IPS DF 4.7 (cell line): ENCODE measurements around the gene CATSPERB.
"Not testable (repeated sequence)": the region's sequence is repeated elsewhere in the genome, so short reads cannot be mapped to it uniquely, and the experiment has no call there.

Experiments
- DNase-seq: peaks from one replicate; pipeline ENCODE4 v3.0.0-alpha.2; 2013; ENCODE audit warnings: low spot score; ENCODE audit errors: extremely low read depth

Gene CATSPERB

GRCh38 chr14:91677687-91678086 lies 54.2 kb downstream of the CATSPERB start:
- not testable (repeated sequence) for DNase-seq

DNA sequence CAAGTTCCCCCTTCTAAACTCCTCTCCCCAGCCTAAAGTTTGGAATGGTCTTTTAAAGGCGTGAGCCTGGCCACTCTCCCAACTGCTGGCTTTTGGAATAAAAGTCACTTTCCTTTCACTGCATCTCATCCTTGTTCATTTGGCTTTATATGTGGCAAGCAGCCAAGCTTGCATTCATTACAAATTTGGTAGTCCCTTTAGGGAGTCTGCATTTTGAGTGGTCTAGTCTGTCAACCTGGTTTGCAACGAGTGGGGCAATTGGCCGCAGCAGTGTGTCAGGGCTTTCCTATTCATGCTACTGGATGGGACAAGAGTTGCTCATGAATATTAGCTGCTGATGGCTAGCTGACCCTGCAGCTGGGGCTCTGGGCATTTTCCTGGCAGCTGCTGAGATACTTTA lies 57.0 kb downstream of the CATSPERB start:
- DNase-seq: no peak

- DNase-seq: no peak
These were observed 62.0 kb downstream of the CATSPERB start for GRCh38 chr14:91669867-91670266.

DNA sequence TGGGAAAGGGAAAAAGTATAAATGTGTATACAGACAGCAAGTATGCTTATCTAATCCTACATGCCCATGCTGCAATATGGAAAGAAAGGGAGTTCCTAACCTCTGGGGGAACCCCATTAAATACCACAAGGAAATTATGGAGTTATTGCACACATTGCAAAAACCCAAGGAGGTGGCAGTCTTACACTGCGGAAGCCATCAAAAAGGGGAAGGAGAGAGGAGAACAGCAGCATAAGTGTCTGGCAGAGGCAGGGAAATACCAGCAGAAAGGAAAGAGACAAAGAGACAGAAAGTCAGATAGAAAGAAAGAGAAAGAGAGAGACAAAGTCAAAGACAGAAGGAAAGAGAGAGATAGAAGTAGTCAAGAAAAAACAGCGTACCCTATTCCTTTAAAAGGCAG lies 64.8 kb downstream of the CATSPERB start:
- DNase-seq: not testable (repeated sequence)

DNA sequence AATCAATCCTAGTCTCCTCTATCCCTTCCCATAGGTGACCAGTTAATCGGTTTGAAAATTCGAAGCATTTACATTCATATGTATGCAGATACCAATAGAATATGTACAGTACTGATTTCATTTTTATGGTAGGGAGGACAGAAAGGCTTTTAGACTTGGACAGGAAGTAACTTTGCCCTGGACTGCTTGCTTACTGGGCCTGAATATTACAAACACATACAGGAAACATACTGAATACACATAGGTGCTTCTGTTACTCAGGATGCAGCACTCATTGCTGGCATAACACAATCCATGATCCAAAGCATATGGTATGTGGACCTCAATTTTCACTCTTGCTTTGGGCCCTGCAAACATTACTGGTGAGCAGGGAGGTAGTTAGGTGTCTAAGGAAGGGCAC lies 71.1 kb downstream of the CATSPERB start:
- no peak for DNase-seq

GRCh38 chr14:91654836-91655235 lies 77.0 kb downstream of the CATSPERB start:
- no peak for DNase-seq

DNA sequence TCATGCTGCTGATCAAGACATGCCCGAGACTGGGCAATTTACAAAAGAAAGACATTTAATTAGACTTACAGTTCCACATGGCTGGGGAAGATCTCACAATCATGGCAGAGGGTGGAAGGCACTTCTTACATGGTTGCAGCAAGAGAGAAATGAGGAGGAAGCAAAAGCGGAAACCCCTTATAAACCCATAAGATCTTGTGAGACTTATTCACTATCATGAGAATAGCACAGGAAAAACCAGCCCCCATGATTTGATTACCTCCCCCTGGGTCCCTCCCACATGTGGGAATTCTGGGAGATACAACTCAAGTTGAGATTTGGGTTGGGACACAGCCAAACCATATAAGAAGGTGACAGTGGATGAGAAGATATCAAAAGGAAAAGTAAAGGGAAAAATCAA lies 78.4 kb downstream of the CATSPERB start:
- DNase-seq: no peak

DNA sequence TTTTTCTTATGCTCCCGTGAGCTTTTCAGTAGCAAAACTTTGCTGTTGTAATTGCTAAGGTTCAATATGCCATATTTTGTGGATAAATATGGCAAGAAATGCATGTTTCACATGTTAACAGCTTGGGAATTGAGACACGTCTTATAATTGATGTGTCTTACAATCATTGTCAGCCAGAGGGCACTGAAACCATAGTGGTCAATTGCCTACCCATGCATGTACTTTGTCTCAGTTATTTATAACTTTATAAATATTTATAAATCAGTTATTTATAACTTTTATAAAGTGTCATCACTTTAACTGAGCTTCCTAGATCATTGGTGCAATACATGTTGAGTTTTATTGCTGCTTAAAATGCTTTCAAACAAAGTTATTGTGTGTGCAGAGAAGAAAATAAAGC lies 82.0 kb downstream of the CATSPERB start:
- DNase-seq: no peak

DNA sequence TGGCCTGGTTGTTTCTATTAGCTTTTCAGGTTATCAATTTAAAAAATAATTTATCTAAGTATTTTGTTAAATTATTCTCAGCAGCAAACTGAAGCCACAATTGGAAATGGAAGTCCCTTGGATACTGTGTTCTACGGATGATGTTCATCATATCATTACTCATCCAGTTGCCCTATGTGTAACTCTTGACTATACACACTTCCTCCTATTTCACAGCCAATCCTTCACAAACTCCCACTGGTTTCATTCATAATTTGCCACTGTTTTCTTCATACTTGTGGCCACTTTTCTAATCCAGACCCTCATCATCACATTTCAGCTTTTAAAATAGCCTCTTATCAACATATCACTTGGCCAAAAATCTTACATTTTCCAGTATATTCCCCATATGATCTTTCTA lies 84.0 kb downstream of the CATSPERB start:
- DNase-seq: no peak

DNA sequence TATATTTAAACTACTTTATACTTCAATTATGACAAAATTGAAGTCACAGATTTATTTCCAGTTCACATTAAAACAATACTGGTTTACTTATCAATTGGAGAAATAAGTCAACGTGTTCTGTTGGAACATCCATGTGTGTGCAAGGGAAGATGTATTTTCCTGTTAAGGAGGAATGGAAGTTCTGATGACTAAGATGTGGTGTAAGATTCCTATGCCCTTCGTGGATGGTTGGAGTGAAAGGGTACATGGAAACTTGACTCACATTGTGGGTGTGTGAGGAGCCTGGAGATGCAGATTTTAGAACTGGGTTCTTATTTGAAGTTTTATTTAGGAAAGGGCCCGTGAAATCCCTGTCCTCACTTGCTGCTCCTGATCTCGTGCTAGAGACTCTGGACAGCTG lies 95.3 kb downstream of the CATSPERB start:
- DNase-seq: no peak

GRCh38 chr14:91624757-91625156 lies 107.1 kb downstream of the CATSPERB start:
- no peak for DNase-seq

DNA sequence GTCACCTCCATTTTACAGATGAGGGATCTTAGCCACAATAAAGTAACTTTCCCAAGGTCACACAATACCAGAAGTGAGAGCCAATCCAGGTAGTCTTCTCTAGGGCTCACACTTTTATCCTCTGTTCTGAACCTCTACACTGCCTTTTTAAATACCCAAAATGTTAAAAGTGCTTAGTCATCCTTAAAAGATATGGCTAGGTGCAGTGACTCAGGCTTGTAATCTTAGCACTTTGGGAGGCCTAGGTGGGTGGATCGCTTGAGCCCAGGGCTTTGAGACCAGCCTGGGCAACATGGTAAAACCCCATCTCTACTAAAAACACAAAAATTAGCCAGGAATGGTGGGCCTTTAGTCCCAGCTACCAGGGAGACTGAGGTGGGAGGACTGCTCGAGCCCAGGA lies 117.7 kb downstream of the CATSPERB start:
- no peak for DNase-seq

DNA sequence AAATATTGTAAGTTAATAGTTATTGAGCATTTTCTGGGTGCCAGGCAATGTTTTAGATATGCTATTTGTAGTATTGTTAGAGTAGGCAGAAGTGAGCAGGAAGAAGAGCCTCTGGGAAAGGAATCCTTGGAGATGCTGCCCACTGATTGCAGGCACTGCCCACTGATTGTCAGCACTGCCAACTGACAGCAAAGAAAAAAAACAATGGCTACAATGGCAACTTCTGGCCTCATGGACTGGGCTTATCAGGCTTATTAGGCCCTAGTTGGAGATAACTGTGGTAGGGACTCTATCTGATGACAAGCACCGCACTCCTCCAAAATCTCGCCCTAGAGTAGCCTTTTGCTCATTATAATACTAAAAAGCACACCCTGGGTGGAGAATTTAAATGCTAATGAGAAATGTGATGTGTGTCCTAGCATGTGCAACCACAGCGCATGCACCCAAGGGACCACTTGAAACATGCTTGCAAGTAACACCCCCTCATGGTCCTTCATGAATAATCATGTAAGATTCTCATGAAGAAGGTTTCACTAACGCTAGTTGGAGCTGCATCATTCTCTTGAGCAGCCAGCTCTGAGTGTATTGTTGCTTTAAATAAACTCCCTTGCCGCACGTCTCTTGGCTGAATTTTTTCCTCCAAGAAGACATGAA lies 118.3 kb downstream of the CATSPERB start:
- DNase-seq: no peak

GRCh38 chr14:91611528-91611927 lies 120.4 kb downstream of the CATSPERB start:
- DNase-seq: no peak

DNA sequence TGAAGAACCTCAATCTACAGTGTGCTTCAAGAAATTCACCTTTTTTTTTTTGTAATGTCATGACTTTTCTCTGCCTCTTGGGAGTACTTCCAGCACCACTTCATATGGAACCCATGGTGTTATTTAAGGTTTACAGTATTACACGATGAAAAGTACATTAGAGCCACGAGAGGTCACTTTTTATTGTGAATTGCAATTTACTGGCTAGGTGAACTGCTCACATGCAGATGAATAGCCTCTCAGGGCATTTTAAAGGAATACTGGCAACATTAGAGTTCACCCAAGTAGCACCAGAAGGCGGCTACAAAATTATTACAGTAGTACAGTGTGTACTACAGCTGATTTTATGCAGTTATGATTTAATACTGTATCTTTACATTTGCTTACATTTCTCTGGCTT lies 122.7 kb downstream of the CATSPERB start:
- no peak for DNase-seq

DNA sequence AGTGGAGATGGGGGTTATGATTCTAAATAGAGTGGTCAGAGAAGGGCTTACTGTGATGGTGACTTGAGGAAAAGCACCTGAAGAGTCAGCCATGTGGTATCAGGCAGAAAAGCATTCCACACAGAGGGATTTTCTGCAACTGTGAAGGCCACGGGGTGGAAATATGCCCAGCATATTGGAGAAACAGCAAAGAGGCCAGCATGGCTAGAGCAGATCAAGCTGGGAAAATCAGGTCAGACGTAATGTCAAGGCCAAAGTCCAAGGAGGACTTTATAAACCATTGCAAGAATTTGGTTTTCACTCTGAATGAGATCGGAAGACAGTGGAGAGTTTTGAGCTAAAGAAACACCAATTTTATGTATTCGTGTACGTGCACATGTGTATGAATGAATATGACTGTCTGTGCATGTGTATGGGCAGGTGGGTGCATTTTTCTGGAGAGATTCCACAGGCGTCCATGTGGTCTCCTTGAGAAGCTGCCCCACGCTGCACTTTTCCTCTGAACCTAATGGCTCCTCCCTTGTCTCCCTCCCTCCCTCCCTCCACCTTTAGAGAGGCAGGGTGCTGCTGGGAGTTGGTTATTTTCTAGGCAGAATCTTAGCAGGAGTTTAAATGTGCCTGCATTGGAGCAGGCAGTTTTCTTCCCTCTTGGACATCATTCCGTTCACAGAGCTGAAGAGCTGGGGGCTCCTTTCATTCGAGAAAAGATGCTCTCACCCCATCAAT lies 124.4 kb downstream of the CATSPERB start:
- DNase-seq: no peak

DNA sequence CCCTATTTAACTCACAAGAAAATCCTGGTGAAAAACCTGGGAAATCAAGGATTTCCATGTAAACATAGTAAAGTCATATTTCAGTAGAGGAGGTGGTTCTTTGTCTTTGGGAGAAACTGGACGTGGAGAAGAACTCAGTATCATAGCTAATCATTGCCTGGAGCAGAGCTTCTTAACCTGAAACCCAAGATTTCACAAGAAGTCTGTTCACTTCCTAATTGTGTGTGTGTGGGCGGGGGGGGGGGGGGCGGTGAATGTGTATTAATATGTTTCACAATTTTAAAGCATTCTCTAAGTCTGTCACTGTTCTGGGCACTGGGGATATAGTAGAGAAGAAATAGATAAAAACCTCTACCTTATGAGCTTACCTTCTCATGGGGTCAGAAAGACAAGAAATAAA lies 125.0 kb downstream of the CATSPERB start:
- DNase-seq: no peak

- not testable (repeated sequence) for DNase-seq
These were observed 127.3 kb downstream of the CATSPERB start for GRCh38 chr14:91604611-91605010.

- DNase-seq: no peak
These were observed 131.9 kb downstream of the CATSPERB start for GRCh38 chr14:91599994-91600393.

- DNase-seq: no peak
These were observed 136.2 kb downstream of the CATSPERB start for GRCh38 chr14:91595736-91596135.

DNA sequence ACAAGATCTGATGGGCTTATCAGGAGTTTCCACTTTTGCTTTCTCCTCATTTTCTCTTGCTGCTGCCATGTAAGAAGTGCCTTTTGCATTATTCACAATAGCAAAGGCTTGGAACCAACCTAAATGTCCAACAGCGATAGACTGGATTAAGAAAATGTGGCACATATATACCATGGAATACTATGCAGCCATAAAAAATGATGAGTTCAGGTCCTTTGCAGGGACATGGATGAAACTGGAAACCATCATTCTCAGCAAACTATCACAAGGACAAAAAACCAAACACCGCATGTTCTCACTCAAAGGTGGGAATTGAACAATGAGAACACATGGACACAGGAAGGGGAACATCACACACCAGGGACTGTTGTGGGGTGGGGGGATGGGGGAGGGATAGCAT lies 137.9 kb downstream of the CATSPERB start:
- not testable (repeated sequence) for DNase-seq

GRCh38 chr14:91586410-91586809 lies 145.5 kb downstream of the CATSPERB start:
- no peak for DNase-seq

DNA sequence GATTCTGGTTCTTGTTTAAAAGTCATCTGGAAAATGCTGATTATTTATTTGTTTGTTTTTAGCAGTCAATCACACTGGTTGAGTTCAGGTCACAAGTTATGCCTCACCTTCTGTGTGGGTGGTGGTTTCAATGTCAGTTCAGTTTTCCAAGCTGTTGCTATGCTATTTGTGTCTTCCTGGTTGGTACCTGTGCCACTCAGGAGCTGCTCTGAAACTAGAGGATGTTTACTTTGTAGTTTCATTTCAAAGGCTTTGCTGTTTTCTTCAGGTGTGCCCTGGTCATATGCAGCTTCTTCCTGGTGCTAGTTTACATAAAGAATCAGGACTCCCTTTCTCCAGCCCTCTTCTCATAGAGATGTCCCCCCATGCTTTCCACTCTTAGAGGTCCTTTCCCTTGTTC lies 146.0 kb downstream of the CATSPERB start:
- no peak for DNase-seq
